Measurements from ENCODE around the gene NAV2.

The NAV2 gene

DNA sequence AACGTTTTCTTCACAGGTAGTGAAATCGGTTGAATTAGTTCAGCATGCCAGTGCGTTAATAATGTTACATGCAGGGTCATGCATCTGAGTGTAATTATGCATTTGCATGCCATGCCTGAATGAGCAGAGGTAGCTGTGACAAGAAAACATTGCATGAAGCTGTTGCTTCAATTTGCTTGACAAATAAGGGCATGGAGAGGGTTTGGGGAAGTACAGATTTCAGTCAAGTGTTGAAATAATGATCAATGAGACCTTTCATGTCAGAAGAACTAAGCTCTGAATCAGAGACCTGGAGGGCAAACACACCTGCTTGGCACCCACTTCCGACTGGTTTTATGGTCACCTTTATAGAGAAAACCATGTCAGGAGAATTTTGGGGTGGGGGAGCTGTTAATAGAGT is 226.2 kb downstream of the NAV2 start:
- no peaks in the 10 kb centered on the region for H3K9me3 ChIP-seq (replicated peaks; ENCODE audit: insufficient read depth, low read length)
- H3K9ac ChIP-seq (ENCODE audit: low read length), result no peak overlapping the region
- H3K36me3 ChIP-seq (replicated peaks; ENCODE audit: insufficient read depth, low read length), result no peaks in the 10 kb centered on the region
- no peaks in the 10 kb centered on the region for H3K27me3 ChIP-seq (replicated peaks; ENCODE audit: insufficient read depth, low read length)
- no peaks in the 10 kb centered on the region for H3F3A ChIP-seq (ENCODE audit: insufficient read depth, low read length)
- H3K79me2 ChIP-seq (ENCODE audit: low read length), result no peaks in the 10 kb centered on the region
- H3K4me1 ChIP-seq (ENCODE audit: low read length), result no peaks in the 10 kb centered on the region
- no peak overlapping the region for H3K27ac ChIP-seq (ENCODE audit: low read length)
- H4K20me1 ChIP-seq (ENCODE audit: insufficient read depth, low read length), result no peaks in the 10 kb centered on the region
- no peak overlapping the region for H3K4me3 ChIP-seq (ENCODE audit: low read length)
- no peak for DNase-seq
- no peaks in the 10 kb centered on the region for H3K9me2 ChIP-seq (replicated peaks; ENCODE audit: insufficient read depth, low read length)
- H3K4me2 ChIP-seq (ENCODE audit: low read depth, low read length), result no peak overlapping the region
- TF ChIP-seq EZH2phosphoT487 (IDR thresholded peaks at IDR 0.05; ENCODE audit: low read length) (no peak), EZH2 (optimal IDR thresholded peaks at IDR 0.05; ENCODE audit: low read depth, low read length) (no peak)
- TF ChIP-seq, protein P1, sequence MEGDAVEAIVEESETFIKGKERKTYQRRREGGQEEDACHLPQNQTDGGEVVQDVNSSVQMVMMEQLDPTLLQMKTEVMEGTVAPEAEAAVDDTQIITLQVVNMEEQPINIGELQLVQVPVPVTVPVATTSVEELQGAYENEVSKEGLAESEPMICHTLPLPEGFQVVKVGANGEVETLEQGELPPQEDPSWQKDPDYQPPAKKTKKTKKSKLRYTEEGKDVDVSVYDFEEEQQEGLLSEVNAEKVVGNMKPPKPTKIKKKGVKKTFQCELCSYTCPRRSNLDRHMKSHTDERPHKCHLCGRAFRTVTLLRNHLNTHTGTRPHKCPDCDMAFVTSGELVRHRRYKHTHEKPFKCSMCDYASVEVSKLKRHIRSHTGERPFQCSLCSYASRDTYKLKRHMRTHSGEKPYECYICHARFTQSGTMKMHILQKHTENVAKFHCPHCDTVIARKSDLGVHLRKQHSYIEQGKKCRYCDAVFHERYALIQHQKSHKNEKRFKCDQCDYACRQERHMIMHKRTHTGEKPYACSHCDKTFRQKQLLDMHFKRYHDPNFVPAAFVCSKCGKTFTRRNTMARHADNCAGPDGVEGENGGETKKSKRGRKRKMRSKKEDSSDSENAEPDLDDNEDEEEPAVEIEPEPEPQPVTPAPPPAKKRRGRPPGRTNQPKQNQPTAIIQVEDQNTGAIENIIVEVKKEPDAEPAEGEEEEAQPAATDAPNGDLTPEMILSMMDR (IDR thresholded peaks at IDR 0.05; ENCODE audit: low read length), result no peak
- H2AFZ ChIP-seq (ENCODE audit: low read length), result no peak overlapping the region

GRCh38 chr11:19939415-19939929 is 226.8 kb downstream of the NAV2 start:
- Histone ChIP-seq H3K9me3 (replicated peaks; ENCODE audit: insufficient read depth, low read length) (no peaks in the 10 kb centered on the region), H4K20me1 (ENCODE audit: insufficient read depth, low read length) (no peaks in the 10 kb centered on the region), H3K27ac (ENCODE audit: low read length) (no peak overlapping the region), H3K9me2 (replicated peaks; ENCODE audit: insufficient read depth, low read length) (no peaks in the 10 kb centered on the region), H3K9ac (ENCODE audit: low read length) (no peak overlapping the region), H2AFZ (ENCODE audit: low read length) (no peak overlapping the region), H3K4me3 (ENCODE audit: low read length) (no peak overlapping the region), H3K36me3 (replicated peaks; ENCODE audit: insufficient read depth, low read length) (no peaks in the 10 kb centered on the region), H3K4me2 (ENCODE audit: low read depth, low read length) (no peak overlapping the region), H3F3A (ENCODE audit: insufficient read depth, low read length) (no peaks in the 10 kb centered on the region), H3K27me3 (replicated peaks; ENCODE audit: insufficient read depth, low read length) (no peaks in the 10 kb centered on the region), H3K4me1 (ENCODE audit: low read length) (no peaks in the 10 kb centered on the region), H3K79me2 (ENCODE audit: low read length) (no peaks in the 10 kb centered on the region)
- DNase-seq, result no peak
- TF ChIP-seq EZH2phosphoT487 (IDR thresholded peaks at IDR 0.05; ENCODE audit: low read length), result no peak
- TF ChIP-seq, protein P1 (IDR thresholded peaks at IDR 0.05; ENCODE audit: low read length), result no peak
- no peak for TF ChIP-seq EZH2 (optimal IDR thresholded peaks at IDR 0.05; ENCODE audit: low read depth, low read length)

GRCh38 chr11:19940831-19941230 is 228.2 kb downstream of the NAV2 start:
- DNase-seq, result no peak
- Histone ChIP-seq H3K27ac (ENCODE audit: low read length) (no peak overlapping the region), H3K4me2 (ENCODE audit: low read depth, low read length) (no peak overlapping the region), H2AFZ (ENCODE audit: low read length) (no peak overlapping the region), H3K9me3 (replicated peaks; ENCODE audit: insufficient read depth, low read length) (no peaks in the 10 kb centered on the region), H3K9ac (ENCODE audit: low read length) (no peak overlapping the region), H3K27me3 (replicated peaks; ENCODE audit: insufficient read depth, low read length) (no peaks in the 10 kb centered on the region), H3K4me3 (ENCODE audit: low read length) (no peak overlapping the region), H3K36me3 (replicated peaks; ENCODE audit: insufficient read depth, low read length) (no peaks in the 10 kb centered on the region), H4K20me1 (ENCODE audit: insufficient read depth, low read length) (no peaks in the 10 kb centered on the region), H3F3A (ENCODE audit: insufficient read depth, low read length) (no peaks in the 10 kb centered on the region), H3K9me2 (replicated peaks; ENCODE audit: insufficient read depth, low read length) (no peaks in the 10 kb centered on the region), H3K4me1 (ENCODE audit: low read length) (no peaks in the 10 kb centered on the region), H3K79me2 (ENCODE audit: low read length) (no peaks in the 10 kb centered on the region)
- TF ChIP-seq EZH2 (optimal IDR thresholded peaks at IDR 0.05; ENCODE audit: low read depth, low read length) (no peak), EZH2phosphoT487 (IDR thresholded peaks at IDR 0.05; ENCODE audit: low read length) (no peak)
- TF ChIP-seq, protein P1 (IDR thresholded peaks at IDR 0.05; ENCODE audit: low read length), result no peak
